Superior temporal gyrus (tissue), 1 donor: ENCODE results near the gene NOP56.
"Not testable (repeated sequence)": the region's sequence is repeated elsewhere in the genome, so short reads cannot be mapped to it uniquely, and the experiment has no call there.

ENCODE experiments used
- DNase-seq: peaks from one replicate; pipeline ENCODE4 v3.0.0-alpha.2; 2016; ENCODE audit errors: extremely low spot score

The NOP56 gene

DNA sequence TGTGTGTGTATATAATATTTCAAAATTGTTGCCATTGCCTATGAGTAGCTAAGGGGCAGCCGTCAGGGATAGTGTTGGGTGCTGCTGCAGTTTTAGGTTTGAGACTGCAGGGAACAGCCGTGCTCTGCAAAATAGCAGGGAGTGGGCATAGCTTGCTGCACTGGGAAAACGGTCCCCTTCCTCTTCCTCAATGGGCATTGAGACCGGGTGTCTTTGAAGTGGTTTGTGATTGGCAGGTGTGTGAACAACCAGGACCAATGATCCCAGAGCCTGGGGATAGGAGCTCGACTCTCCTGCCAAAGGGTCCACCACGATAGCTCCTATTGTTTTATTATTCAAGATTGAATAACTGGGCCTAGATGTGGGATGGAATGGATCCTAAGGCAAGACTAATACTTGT, 35.1 kb downstream of the NOP56 start:
- DNase-seq = no peak

DNA sequence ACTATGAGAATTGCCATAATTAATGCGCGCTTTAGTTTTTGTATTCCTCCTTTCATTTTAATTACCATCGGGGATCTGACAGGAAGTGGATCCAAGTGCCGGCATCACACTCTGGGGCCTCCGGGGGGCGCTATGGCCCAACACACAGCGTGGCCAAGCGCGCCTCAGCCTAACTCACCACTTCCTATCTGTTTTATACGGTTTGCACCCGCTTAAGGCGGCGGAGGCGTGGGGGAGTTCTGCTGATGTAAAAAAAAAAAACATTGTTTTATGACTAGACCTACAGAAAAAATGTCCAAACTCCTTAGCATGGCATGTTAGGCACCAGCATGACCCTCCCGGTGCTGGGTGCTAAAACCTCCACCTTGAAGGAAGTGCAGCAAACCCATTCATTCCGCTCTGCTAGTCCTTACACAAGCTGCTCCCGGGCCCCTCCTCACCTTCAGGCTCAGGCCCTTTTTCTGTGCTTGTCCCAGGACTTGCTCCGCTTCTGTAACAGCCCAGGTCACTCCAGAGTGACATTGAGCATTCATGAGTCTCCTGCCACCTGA, 35.7 kb downstream of the NOP56 start:
- peak; percentile 73 for DNase-seq

DNA sequence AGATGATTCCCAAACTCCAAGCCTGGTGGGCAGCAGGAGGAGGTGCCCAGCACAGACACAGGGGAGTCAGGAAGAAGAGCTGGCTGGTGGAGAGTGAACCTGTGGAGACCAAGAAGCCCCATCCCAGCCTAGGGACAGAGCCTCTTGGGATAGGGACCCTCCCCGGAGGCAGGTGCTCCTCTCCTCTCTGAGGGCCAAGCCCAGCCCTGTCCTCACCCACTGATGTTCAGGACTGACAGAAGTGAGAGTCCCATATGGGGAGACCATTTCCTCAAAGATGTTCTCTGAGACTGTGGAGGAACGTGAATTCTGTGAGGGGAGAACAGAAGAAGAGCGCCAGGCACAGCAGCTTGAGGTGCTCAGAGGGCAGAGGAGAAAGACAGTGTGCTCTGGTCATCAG, 37.8 kb downstream of the NOP56 start:
- DNase-seq = no peak

DNA sequence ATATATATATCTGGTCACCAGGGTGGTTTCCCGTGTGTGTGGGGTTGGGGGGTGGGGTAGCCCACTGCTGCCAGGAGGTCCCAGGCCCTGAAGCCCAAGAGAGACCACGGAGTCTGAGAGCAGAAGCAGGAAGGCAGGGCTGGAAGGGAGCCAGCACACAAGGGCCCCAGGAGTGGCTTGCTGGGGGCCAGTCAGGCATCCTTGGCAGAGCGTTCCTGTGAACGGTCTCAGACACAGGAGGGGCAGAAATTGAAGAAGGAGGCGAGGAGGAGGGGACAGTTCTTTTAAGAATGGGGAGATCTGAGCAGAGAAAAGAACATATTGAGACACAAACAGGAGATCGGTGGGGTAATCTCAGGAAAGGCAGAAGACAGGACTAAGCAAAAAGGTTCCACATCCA, 38.3 kb downstream of the NOP56 start:
- DNase-seq = no peak

DNA sequence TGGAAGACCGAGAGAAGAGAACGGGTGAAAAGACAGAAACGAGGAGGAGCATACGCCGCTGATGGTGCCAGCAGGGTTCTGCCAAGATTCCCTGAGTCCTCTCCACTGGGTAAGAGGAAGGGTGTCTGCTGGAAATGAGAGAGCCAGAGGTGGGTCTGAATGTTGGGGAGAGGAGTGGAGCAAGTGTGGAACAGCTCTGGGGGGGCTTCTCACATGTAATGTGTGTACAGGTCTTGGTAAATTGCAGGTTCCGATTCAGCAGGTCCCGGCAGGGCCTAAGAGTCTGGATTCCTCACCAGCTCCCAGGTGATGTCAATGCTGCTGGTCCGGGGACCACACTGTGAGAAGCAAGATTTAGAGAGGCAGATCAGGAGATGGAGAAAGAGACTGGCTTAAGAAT, 38.7 kb downstream of the NOP56 start:
- DNase-seq = no peak

DNA sequence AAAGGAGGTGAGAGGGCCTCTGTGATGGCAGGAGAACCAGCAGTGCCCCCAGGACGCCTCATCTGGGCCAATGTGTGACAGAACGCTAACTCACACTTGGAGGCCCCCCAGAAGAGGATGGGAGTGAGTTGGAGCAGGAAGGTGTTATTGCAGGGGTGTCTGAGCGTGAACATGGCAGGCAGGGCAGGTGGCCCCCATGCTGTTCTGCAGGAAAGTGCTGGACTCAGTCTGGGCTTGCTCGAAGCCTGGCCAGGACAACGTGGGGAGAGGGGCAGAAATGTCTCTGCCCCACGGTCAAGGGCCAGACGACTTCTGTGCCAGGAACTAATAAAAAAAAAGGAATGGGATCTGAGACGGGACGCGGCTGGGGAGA, 39.2 kb downstream of the NOP56 start:
- DNase-seq = no peak

DNA sequence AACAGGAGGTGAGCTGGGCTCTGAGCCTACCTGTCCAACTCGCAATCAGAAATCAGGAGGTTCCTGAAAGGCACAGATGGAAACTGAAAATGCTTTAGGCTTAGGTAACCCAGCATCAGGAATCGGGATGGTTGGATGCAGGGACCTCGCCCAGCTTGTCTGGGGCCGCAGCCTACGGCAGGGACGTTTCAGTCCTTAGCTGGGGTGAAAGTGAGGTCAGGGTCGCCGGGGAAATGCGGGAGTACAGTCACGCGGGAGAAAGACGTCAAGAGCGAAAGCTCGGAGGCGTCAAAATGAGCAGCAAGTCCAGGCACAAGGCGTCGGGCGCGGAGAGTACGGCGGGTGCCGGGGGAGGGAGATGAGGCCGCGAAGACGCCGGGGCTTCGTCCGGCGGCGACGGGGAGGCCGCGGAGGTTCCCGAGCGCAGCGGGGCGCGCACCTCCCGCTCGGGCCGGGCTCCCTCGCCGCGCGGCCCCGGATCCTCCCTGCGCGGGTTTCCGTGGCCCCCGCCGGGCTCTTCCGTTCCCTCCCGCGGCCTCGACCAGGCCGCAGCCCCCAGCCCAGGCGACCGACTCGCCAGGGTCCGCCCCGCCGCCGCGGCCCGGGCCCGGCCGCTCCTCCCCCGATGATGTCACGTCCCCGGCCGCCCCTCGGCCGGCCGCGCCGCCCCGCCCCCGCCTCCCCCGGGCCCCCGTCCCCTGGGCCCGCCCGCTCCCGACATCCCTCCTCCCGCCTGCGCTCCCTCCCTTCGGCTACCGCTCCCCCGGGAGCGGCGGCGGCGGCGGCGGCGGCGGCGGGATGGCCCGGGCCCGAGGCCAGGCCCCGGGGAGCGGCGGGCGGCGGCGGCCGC, 39.8 kb downstream of the NOP56 start, which contains the start of gene EBF4:
EBF4 (plus strand) TSS at position 745 of the 850 bp plus-strand sequence. CDS start 866 bp downstream, outside the sequence.
- no peak for DNase-seq

DNA sequence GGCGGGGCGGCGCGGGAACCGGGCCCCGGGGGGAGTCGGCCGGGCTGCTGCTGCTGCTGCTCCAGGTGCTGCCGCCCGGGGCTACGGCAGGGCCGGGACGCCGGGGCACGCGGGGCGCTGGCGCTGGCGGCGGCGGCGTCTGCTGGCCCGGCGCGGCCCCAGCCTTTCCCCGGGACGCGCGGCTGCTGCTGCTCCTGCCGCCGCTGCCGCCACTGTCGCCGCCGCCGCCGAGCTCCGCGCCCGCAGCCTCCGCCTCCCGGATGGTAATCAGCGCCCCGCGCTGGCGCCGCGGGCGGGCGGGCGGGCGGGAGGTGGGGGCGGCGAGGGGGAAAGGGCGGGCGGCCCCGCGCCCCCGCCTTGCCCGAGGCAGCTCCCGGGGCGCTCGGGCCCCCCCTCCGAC, 40.5 kb downstream of the NOP56 start:
- no peak for DNase-seq

DNA sequence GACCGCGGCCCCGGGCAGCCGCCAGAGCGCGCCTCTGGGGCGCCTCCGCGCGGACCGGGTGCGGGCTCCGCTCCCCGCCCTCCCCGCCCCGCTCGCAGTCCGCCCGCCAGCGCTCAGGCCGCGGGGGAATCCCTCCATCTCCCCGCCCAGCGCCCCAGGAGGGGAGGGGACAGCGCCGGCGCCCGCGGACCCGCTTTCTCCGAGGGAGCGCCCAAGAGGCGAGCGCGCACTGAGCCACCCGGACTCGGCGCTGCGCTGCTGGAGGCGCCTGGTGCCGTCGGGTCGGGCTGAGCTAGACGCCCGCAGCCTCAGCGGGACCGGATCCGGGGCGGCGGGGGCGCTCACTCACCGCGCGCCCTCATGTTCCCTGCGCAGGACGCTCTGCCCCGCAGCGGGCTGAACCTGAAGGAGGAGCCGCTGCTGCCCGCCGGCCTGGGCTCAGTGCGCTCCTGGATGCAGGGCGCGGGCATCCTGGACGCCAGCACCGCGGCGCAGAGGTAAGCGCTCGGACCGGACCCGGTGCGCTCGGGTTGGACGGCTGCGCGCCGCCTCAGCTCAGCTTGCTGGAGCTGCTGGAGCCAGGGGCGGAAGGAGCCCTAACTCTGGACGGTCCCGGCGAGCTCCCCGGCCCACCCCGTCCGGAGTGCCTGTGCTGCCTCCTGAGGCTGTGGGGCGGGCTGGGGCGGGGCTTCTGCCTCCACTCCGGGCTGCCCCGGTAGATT, 41.0 kb downstream of the NOP56 start:
- peak; percentile 20 for DNase-seq

DNA sequence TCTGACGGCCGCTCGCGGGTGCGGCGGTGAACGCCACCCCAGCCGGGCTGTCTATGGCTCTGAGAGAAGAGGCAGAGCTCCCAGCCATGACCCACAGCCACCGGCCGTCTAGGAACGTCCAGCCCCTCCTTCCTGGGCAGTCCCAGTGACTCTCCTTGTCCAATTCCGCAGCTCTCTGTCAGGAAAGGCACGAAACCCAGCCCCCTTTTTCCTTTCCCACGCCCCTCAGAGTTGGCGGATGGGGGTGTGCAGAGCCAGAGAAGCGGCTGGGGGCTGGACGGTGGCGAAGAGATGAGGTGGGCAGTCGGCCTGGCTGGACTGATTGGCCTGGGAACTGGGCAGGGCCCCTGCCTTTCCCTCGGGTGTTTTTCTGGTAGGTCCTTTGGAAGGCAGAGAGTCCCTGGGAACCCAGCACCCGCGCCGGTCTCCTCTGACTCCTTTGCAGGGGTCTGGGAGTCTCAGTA, 41.6 kb downstream of the NOP56 start:
- no peak for DNase-seq

DNA sequence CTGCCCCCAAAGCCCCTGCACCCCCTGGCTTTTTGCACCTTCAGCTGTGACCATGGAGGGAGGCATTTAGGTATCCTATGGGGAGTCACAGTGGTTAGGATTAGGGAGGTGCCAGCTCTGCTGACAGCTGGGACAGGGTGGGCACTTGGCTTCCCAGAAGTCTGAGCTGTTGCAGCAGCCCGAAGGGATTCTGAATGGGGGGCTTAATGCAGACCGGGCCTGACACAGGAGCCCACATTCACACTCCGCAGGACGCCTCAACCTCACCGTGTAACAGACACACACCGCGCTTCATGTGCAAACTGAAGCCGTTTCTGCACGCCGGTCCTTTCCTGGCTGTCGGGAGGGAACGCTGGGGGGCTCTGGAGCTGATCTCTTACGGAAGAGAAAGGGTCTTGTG, 42.1 kb downstream of the NOP56 start:
- DNase-seq = no peak

DNA sequence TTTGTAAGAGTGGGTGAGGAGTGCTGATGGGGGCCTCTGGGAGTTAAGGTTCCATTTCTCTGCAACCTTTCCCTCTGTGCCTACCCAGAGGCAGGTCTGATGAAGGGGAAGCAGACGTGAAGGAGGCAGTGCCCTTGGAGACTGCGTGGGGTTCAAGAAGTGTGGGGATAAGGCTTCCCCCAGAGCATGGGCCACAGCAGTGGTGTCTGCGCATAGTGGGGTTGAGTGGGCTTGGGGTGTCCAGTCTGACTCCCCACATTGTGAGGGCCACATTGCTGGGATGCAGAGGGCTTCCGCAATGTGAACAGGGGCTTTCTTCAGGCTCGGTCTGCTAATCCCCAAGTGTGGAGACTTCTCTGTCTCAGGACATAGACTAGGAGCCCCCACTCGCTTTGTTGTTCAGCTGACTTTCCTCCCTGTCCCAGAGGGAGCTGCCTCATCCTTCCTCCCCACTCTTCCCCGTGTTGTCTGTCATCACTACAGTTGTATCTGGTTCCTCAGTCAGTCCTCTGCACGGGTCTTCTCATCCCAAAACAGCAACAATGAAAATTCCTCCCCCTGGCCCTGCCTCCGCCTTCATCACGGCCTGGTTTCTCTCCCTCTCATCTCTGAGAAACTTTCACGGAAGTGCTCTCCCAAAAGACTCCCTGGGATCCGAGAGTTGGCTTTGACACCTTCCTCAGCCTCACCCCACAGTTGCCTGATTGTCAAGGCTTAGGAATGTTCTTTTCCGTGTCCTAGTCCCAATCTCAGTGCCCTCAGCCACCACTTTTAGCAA, 43.0 kb downstream of the NOP56 start:
- no peak for DNase-seq

DNA sequence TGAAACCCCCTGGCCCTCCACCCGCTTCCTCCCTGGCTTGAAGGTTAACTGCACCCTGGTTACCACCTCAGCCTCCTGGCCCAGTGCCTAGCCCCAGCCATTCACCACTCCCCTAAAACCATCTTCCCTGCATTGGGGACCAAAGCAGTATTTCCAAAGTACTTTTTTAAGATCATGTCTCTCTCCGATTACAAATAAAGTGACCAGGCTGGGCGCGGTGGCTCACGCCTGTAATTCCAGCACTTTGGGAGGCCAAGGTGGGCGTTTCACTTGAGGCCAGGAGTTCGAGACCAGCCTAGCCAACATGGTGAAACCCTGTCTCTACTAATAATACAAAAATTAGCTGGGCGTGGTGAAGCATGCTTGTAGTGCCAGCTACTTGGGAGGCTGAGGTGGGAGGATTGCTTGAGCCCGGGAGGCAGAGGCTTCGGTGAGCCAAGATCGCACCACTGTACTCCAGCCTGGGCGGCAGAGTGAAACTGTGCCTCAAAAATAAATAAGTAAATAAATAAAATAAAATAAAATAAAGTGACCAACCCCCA, 43.6 kb downstream of the NOP56 start:
- not testable (repeated sequence) for DNase-seq

DNA sequence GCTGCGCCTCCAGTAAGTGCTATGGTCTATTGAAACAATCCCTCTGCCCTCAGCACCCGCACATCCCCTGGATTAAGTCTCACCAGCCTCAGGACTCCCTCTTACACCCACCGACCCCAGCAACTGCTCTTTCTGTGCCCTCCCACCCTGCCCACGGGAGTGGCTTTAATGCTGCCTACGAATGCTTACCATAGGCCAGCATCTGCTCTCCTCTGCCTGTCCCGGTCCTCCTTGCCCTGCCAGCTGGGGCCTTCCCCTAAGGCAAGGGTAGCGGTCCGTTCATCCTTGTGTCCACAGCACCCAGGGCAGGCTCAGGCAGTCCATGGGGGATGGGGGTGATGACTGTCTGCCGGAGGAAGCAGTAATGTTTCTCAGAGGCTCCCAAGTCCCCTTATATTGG, 44.2 kb downstream of the NOP56 start:
- no peak for DNase-seq

DNA sequence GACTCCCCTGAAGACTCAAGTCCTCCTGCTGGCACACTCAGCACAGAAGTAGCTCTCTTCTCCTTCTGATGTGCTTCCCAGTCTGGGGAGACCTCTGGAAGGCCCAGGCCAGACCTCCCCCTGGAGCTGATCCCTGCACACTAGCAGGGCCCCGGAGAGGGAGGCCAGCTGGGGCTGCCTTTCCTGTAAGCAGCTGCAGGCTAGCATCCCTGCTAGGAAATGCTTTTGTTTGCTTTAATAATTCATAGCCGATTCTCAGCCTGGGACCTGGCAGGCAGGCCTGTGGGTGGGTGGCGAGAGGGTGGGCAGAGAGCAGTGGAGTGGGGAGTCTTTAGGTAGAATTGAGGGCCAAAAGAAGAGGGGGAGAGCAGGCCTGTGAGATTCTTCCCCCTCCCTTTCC, 45.3 kb downstream of the NOP56 start:
- no peak for DNase-seq

DNA sequence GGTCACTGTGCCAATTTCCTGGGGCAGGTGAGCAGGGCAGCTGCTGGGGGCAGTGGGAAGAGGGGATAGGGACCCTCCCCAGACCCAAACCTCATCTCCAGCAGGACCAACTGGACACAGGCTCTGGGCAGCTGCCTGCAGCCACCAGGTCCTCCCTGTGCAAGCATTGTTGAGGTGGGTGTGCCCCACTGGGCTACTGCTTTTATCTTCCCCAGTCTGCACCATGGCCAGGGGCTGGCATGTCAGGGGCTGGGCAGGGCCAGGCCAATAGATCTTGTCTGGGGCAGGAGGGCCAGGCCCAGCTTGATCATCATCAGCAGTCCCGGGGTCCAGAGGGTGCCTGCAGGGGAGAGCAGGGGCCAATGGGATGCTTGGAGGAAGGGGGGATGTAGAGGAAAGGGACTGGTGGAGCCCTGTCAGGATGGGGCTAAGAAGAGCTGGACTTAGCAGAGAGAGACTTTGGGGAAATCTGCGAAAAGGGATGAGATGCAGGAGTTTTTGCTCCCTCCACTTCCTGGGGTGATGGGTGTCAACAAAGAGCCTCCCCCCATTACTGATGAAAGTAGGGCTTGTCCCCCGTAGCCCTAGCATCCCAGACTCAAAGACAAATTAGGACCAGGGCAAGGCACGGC, 45.9 kb downstream of the NOP56 start:
- DNase-seq = no peak

DNA sequence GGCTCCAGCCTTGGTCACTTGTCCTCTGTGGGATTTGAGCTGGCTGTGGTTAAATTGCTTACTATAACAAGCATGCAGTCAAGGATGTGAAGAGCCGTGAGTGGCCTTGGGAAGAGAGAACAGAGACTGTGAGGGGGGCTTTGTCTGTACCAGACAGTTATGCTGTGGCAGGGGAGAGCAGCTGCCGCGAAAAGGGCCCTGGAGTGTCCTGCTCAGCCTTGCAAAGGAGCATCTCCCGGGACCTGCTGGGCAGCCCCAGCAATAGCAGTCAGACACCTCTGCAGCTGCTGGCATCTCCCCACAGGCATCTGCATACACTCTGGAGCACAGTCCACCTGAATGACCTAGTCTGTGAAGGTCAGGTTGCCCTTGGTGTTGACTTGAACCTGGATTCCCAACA, 46.5 kb downstream of the NOP56 start:
- no peak for DNase-seq

DNA sequence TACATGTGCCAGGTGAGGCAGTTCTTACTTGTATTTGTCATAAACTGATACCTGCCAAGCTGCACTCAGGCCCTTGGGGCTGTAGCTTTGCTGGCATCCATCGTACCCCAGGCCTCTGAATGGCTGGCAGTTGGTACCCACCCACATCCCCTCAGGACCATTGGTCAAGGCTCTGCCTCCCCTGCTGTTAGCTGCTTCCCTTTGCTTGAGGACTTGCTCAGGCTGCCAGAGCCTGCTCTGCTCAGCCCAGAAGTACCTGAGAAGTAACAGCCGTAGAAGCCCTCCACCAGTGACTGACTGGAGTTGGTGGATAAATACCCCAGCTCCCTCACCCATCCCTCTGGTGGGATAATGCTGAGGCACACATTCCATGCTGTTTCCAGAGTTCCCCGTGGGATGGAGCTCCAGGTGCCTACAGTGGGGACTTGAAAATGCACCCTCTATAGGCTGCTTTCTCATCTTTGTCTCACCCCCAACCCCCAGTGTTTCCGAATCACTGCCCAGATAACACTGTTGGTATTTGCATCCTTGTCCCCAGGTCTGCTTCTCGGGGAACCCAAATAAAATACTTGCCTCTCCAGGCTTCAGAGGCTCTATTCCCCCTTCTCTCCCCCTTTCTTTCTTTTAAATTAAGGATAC, 47.5 kb downstream of the NOP56 start:
- DNase-seq = no peak

DNA sequence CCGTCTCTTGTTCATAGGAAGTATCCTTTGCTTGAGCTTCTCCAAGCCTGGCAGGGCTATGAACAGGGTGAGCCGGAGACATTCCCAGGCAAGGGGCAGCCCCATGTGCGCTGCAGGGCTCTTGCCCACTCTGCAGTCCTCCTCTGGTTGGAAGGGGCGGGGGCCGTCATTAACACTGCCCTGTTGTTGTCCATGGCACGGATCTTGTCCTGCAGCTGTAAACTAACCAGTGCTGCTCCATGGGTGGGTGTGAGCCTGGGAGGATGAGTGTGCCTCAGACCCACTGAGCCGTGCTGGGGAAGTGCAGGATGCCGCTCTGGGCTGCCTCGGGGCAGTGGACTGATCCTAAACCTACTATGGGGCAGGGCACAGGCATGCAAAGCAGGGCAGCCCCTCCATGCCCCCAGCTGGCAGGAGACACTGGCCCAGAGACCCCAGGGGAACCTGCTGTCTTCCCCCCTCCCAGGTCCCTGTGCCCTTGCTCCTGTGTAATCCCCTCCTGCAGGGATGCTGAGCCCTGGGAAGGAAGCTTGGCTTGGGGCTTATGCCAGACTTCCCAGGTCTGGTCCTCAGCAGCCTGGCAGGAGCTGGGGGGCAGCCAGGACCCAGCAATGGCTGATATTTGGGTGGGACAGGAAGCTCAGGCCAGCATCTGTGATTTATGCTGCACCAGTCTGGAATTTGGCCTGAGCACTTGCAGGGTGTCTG, 48.6 kb downstream of the NOP56 start:
- DNase-seq = peak; percentile 37

DNA sequence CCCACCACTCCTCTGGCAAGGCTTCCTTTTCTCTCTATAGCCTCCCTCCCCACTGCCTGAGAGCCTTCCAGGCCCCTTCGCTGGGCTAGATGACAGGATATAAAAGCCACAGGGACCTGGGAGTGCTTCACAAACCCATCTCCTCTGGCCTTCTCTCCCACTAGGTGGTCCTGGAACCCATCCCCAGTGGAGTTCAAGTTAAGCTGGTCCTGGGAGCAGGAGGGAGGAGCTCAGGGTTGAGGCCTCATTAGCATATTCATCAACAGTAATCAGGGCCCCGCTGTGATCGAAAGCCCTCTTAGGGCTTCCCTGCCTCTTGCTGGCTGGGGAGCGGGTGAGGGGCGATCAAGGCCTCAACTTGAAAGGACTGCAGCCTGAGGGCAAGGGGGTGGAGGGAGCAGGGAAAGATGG, 49.2 kb downstream of the NOP56 start:
- no peak for DNase-seq
